ENCODE measurements around the gene MCHR1. TPM values are rescaled to one million over a fixed set of nuclear protein-coding genes. Genes with fewer than 3 reads are reported as not detected.
"Not testable (repeated sequence)": the region's sequence is repeated elsewhere in the genome, so short reads cannot be mapped to it uniquely, and the experiment has no call there.

Gene MCHR1
- total and polyA plus RNA-seq, 2 experiments from 2014 or later = 0.91 to 2.4 TPM

DNA sequence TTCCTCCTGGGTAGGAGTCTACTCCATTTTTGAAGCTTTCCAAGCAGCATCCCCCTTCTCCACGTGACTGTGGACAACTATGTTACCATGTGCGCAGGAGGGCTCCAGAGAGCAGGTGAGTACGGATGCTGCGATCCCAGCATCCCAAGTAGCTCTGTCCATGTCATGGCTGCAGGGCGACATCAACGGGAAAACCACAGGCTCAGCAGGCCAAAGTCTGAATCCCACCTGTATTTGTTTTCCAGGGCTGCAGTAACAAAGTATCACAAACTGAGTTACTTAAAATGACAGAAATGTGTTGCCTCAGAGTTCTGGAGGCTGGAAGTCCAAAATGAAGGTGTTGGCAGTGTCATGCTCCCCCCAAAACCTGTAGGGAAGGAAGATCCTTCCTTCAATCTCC lies 40.3 kb downstream of the MCHR1 start:
- Histone ChIP-seq H3K79me2 (replicated peaks; ENCODE audit: insufficient read depth) (no peaks in the 10 kb centered on the region), H3K4me3 (no peak overlapping the region), H3K27me3 (ENCODE audit: insufficient read depth) (no peaks in the 10 kb centered on the region), H2AFZ (peak overlapping the region; percentile 78), H3K27ac (ENCODE audit: low read depth) (0 out of 2 replicates have a peak overlapping the region, but pooled peaks have one; percentile 45), H3K4me2 (no peak overlapping the region), H3K9me2 (ENCODE audit: insufficient read depth) (no peaks in the 10 kb centered on the region), H3F3A (replicated peaks; ENCODE audit: low read depth) (peaks cover 8% of the 10 kb centered on the region; the same call in 1 of the 2 replicates), H3K36me3 (ENCODE audit: insufficient read depth) (no peaks in the 10 kb centered on the region), H3K4me1 (ENCODE audit: insufficient read depth) (peaks cover 30% of the 10 kb centered on the region), H4K20me1 (replicated peaks; ENCODE audit: insufficient read depth) (no peaks in the 10 kb centered on the region)
- peaks cover 33% of the 10 kb centered on the region for H3K4me1 Mint-ChIP-seq
- no peak overlapping the region for H3K27ac Mint-ChIP-seq
- H3K4me3 Mint-ChIP-seq = no peak overlapping the region
- H3K27me3 Mint-ChIP-seq (ENCODE audit: insufficient read depth, low read depth, poor library complexity) = peaks cover 18% of the 10 kb centered on the region
- H3K36me3 Mint-ChIP-seq (ENCODE audit: low read depth) = no peaks in the 10 kb centered on the region
- DNase-seq (ENCODE audit: low spot score) (no peak), ATAC-seq (no peak)
- no peaks in the 10 kb centered on the region; the same call in 2 of the 3 replicates for H3K9me3 Mint-ChIP-seq
- TF ChIP-seq NANOG (IDR thresholded peaks at IDR 0.05; ENCODE audit: borderline replicate concordance) = no peak
- no peak for TF ChIP-seq ZNF331 (CRISPR knock-in tag; IDR thresholded peaks at IDR 0.05; ENCODE audit: low read depth)
- TF ChIP-seq CREB1 (CRISPR knock-in tag; IDR thresholded peaks at IDR 0.05; ENCODE audit: low read depth) = no peak
- no peak for TF ChIP-seq ZNF114 (CRISPR knock-in tag; IDR thresholded peaks at IDR 0.05)
- TF ChIP-seq, protein P1, sequence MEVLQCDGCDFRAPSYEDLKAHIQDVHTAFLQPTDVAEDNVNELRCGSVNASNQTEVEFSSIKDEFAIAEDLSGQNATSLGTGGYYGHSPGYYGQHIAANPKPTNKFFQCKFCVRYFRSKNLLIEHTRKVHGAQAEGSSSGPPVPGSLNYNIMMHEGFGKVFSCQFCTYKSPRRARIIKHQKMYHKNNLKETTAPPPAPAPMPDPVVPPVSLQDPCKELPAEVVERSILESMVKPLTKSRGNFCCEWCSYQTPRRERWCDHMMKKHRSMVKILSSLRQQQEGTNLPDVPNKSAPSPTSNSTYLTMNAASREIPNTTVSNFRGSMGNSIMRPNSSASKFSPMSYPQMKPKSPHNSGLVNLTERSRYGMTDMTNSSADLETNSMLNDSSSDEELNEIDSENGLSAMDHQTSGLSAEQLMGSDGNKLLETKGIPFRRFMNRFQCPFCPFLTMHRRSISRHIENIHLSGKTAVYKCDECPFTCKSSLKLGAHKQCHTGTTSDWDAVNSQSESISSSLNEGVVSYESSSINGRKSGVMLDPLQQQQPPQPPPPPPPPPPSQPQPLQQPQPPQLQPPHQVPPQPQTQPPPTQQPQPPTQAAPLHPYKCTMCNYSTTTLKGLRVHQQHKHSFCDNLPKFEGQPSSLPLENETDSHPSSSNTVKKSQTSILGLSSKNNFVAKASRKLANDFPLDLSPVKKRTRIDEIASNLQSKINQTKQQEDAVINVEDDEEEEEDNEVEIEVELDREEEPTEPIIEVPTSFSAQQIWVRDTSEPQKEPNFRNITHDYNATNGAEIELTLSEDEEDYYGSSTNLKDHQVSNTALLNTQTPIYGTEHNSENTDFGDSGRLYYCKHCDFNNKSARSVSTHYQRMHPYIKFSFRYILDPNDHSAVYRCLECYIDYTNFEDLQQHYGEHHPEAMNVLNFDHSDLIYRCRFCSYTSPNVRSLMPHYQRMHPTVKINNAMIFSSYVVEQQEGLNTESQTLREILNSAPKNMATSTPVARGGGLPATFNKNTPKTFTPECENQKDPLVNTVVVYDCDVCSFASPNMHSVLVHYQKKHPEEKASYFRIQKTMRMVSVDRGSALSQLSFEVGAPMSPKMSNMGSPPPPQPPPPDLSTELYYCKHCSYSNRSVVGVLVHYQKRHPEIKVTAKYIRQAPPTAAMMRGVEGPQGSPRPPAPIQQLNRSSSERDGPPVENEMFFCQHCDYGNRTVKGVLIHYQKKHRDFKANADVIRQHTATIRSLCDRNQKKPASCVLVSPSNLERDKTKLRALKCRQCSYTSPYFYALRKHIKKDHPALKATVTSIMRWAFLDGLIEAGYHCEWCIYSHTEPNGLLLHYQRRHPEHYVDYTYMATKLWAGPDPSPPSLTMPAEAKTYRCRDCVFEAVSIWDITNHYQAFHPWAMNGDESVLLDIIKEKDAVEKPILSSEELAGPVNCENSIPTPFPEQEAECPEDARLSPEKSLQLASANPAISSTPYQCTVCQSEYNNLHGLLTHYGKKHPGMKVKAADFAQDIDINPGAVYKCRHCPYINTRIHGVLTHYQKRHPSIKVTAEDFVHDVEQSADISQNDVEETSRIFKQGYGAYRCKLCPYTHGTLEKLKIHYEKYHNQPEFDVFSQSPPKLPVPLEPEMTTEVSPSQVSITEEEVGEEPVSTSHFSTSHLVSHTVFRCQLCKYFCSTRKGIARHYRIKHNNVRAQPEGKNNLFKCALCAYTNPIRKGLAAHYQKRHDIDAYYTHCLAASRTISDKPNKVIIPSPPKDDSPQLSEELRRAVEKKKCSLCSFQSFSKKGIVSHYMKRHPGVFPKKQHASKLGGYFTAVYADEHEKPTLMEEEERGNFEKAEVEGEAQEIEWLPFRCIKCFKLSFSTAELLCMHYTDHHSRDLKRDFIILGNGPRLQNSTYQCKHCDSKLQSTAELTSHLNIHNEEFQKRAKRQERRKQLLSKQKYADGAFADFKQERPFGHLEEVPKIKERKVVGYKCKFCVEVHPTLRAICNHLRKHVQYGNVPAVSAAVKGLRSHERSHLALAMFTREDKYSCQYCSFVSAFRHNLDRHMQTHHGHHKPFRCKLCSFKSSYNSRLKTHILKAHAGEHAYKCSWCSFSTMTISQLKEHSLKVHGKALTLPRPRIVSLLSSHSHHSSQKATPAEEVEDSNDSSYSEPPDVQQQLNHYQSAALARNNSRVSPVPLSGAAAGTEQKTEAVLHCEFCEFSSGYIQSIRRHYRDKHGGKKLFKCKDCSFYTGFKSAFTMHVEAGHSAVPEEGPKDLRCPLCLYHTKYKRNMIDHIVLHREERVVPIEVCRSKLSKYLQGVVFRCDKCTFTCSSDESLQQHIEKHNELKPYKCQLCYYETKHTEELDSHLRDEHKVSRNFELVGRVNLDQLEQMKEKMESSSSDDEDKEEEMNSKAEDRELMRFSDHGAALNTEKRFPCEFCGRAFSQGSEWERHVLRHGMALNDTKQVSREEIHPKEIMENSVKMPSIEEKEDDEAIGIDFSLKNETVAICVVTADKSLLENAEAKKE (CRISPR knock-in tag; IDR thresholded peaks at IDR 0.05) = no peak
- no peak for TF ChIP-seq POLR2AphosphoS5 (IDR thresholded peaks at IDR 0.05; ENCODE audit: low read depth)
- TF ChIP-seq EZH2phosphoT487 (IDR thresholded peaks at IDR 0.05; ENCODE audit: unreplicated experiment) = no peak

DNA sequence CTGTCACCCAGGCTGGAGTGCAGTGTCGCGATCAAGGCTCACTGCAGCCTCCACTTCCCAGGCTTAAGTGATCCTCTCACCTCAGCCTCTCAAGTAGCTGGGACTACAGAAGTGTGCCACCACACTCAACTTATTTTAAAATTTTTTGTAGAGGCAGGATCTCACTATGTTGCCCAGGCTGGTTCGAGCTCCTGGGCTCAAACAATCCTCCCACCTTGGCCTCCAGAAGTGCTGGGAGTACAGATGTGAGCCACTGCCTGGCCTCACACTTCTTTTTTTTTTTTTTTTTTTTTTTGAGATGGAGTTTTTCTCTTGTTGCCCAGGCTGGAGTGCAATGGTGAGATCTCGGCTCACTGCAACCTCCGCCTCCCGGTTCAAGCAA lies 40.9 kb downstream of the MCHR1 start:
- H4K20me1 ChIP-seq (replicated peaks; ENCODE audit: insufficient read depth); H3K27ac Mint-ChIP-seq; H3K79me2 ChIP-seq (replicated peaks; ENCODE audit: insufficient read depth); H3K9me2 ChIP-seq (ENCODE audit: insufficient read depth); H3K36me3 ChIP-seq (ENCODE audit: insufficient read depth); H3K27ac ChIP-seq (ENCODE audit: low read depth); H3K27me3 ChIP-seq (ENCODE audit: insufficient read depth); H3K36me3 Mint-ChIP-seq (ENCODE audit: low read depth); ATAC-seq; H3F3A ChIP-seq (replicated peaks; ENCODE audit: low read depth); H3K4me3 Mint-ChIP-seq; H3K4me2 ChIP-seq; H3K9me3 Mint-ChIP-seq; DNase-seq (ENCODE audit: low spot score); H3K4me3 ChIP-seq: not testable (repeated sequence)
- Histone ChIP-seq H3K4me1 (ENCODE audit: insufficient read depth) (peaks cover 25% of the 10 kb centered on the region), H2AFZ (peak overlapping the region; percentile 78)
- H3K4me1 Mint-ChIP-seq = peaks cover 27% of the 10 kb centered on the region
- peaks cover 14% of the 10 kb centered on the region for H3K27me3 Mint-ChIP-seq (ENCODE audit: insufficient read depth, low read depth, poor library complexity)

All from GM23338 (cell line).